ENCODE data around the gene IGF1R. TPM values are rescaled to one million over a fixed set of nuclear protein-coding genes. Genes with fewer than 3 reads are reported as not detected.

The IGF1R gene
- total and polyA plus RNA-seq, 2 of the 13 experiments (the other 11 are each of a cell fraction or from before 2014, with no cell fraction given) = 15.9 to 18.4 TPM

DNA sequence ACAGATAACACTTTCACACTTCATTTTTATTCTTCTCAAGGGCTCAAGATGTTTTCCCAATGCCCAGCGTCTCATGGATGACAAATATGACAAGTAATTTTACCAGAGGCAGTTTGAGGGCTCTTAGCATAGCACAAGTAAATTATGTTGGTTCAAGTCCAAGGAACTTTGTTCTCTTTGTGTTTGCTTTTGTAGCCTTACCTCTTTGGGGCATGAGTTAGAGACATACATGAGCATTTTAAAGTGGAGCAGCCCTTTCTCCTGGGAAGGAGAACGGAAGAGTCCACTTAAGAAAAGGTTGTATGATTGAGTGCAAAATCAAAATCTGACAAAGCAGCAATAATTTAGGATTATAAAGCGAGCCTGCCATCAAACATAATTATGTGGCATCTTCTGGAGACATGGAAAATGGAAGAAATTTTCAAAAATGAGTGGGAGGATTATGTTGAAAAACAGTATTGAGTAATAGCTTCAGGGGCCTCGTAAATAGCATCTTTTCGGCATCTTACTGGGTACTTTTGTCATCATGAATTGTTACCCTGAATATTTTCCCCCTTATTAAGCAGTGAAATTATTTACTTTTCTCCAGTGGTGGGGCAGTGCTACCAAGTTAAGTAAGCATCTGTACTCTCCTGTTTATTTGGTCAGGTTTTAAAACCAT, 293.4 kb downstream of the IGF1R start:
- Histone ChIP-seq H3K4me2 (ENCODE audit: low read depth, low read length) (no peak overlapping the region), H3K4me3 (replicated peaks in 1 of 3; ENCODE audit: insufficient read depth in 1 of 3, low read depth in 2 of 3, low read length in 3 of 3) (no peak overlapping the region), H3K4me1 (ENCODE audit: insufficient read depth, low read length) (peaks cover 15% of the 10 kb centered on the region), H4K20me1 (ENCODE audit: insufficient read depth, low read length) (no peaks in the 10 kb centered on the region; the same call in 1 of the 2 replicates), H3K79me2 (ENCODE audit: insufficient read depth, low read length) (no peaks in the 10 kb centered on the region), H2AFZ (ENCODE audit: low read length) (no peak overlapping the region), H3K27ac (ENCODE audit: extremely low read length, insufficient read depth, low read length) (no peak overlapping the region), H3K36me3 (replicated peaks in 1 of 2; ENCODE audit: control insufficient read depth in 1 of 2, insufficient read depth in 2 of 2, low read length in 2 of 2) (peaks cover 30 to 88% of the 10 kb centered on the region in 2 experiments), H3K9ac (ENCODE audit: insufficient read depth, low read depth, low read length) (no peak overlapping the region), H3K27me3 (ENCODE audit: control insufficient read depth in 1 of 2, insufficient read depth in 2 of 2, low read length in 2 of 2) (no peaks in the 10 kb centered on the region), H3K9me3 (ENCODE audit: low read length) (no peaks in the 10 kb centered on the region)
- intact Hi-C loops (cut with micrococcal nuclease; ENCODE audit: unreplicated experiment) = no loop called here
- TF ChIP-seq RFX5 (IDR thresholded peaks at IDR 0.05; ENCODE audit: low read depth, low read length) (no peak), ZNF446 (CRISPR knock-in tag; IDR thresholded peaks at IDR 0.05) (no peak), ZFP41 (CRISPR knock-in tag; IDR thresholded peaks at IDR 0.05; ENCODE audit: borderline replicate concordance) (no peak), CREB1 (IDR thresholded peaks at IDR 0.05) (peak; percentile 38; the same call in 1 of the 2 replicates), CREB1 (CRISPR knock-in tag; IDR thresholded peaks at IDR 0.05) (no peak), CREBL2 (CRISPR knock-in tag; IDR thresholded peaks at IDR 0.05; ENCODE audit: borderline replicate concordance) (no peak)
- TF ChIP-seq, protein P1, sequence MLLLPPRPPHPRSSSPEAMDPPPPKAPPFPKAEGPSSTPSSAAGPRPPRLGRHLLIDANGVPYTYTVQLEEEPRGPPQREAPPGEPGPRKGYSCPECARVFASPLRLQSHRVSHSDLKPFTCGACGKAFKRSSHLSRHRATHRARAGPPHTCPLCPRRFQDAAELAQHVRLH (CRISPR knock-in tag; IDR thresholded peaks at IDR 0.05; ENCODE audit: borderline replicate concordance, low read depth) = no peak
- ChIA-PET CTCF (ENCODE audit: low intra/inter-chr PET ratio, low total read pairs) (no interaction called here), POLR2A (no interaction called here)
- 80% methylated on average over 5 of the region's 5 CpGs for WGBS (ENCODE audit: low lambda C conversion rate)
- no peak for DNase-seq (ENCODE audit: low spot score)
- ATAC-seq = no peak
- BruUV-seq (replicated peaks) = no TSS peak
- FAIRE-seq = peak; percentile 32
- in situ Hi-C loops (cut with HindIII; ENCODE audit: extremely low pct_ligation_motif_present, low pct_unique_long_range_greater_than_20kb) = no loop called here

GRCh38 chr15:98942431-98942830, 294.1 kb downstream of the IGF1R start:
- DNase-seq (ENCODE audit: low spot score) (no peak), ATAC-seq (no peak), FAIRE-seq (no peak)
- Histone ChIP-seq H4K20me1 (ENCODE audit: insufficient read depth, low read length) (no peaks in the 10 kb centered on the region; the same call in 1 of the 2 replicates), H3K36me3 (replicated peaks in 1 of 2; ENCODE audit: control insufficient read depth in 1 of 2, insufficient read depth in 2 of 2, low read length in 2 of 2) (peaks cover 30 to 89% of the 10 kb centered on the region in 2 experiments), H3K4me1 (ENCODE audit: insufficient read depth, low read length) (peaks cover 15% of the 10 kb centered on the region), H3K4me3 (replicated peaks in 1 of 3; ENCODE audit: insufficient read depth in 1 of 3, low read depth in 2 of 3, low read length in 3 of 3) (no peak overlapping the region), H3K27ac (ENCODE audit: extremely low read length, insufficient read depth, low read length) (no peak overlapping the region), H3K9me3 (ENCODE audit: low read length) (no peaks in the 10 kb centered on the region), H3K9ac (ENCODE audit: insufficient read depth, low read depth, low read length) (no peak overlapping the region), H2AFZ (ENCODE audit: low read length) (no peak overlapping the region), H3K4me2 (ENCODE audit: low read depth, low read length) (no peak overlapping the region), H3K27me3 (ENCODE audit: control insufficient read depth in 1 of 2, insufficient read depth in 2 of 2, low read length in 2 of 2) (no peaks in the 10 kb centered on the region), H3K79me2 (ENCODE audit: insufficient read depth, low read length) (no peaks in the 10 kb centered on the region)
- POLR2A ChIA-PET = no interaction called here
- intact Hi-C loops (cut with micrococcal nuclease; ENCODE audit: unreplicated experiment) = no loop called here
- in situ Hi-C loops (cut with HindIII; ENCODE audit: extremely low pct_ligation_motif_present, low pct_unique_long_range_greater_than_20kb) = no loop called here
- 97% methylated on average over 7 of the region's 7 CpGs for WGBS (ENCODE audit: low lambda C conversion rate)
- BruUV-seq (replicated peaks) = no TSS peak
- CTCF ChIA-PET (ENCODE audit: low intra/inter-chr PET ratio, low total read pairs) = no interaction called here
- no peak for TF ChIP-seq SNAPC2 (CRISPR knock-in tag; IDR thresholded peaks at IDR 0.05)
- no peak for TF ChIP-seq ZNF205 (CRISPR knock-in tag; IDR thresholded peaks at IDR 0.05)
- TF ChIP-seq SRSF9 (IDR thresholded peaks at IDR 0.05; ENCODE audit: borderline replicate concordance, insufficient read depth, low read depth, low read length, poor library complexity, severe bottlenecking) = no peak
- no peak for TF ChIP-seq HMGA1 (CRISPR knock-in tag; conservative IDR thresholded peaks at IDR 0.05)
- no peak for TF ChIP-seq ZNF749 (CRISPR knock-in tag; IDR thresholded peaks at IDR 0.05; ENCODE audit: borderline replicate concordance)
- no peak for TF ChIP-seq TARDBP (CRISPR knock-in tag; IDR thresholded peaks at IDR 0.05)
- TF ChIP-seq, protein P2, sequence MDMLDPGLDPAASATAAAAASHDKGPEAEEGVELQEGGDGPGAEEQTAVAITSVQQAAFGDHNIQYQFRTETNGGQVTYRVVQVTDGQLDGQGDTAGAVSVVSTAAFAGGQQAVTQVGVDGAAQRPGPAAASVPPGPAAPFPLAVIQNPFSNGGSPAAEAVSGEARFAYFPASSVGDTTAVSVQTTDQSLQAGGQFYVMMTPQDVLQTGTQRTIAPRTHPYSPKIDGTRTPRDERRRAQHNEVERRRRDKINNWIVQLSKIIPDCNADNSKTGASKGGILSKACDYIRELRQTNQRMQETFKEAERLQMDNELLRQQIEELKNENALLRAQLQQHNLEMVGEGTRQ (IDR thresholded peaks at IDR 0.05; ENCODE audit: low read depth, low read length) = no peak
- TF ChIP-seq, protein P2 (CRISPR knock-in tag; IDR thresholded peaks at IDR 0.05; ENCODE audit: borderline replicate concordance) = no peak
- TF ChIP-seq ZNF660 (CRISPR knock-in tag; IDR thresholded peaks at IDR 0.05; ENCODE audit: borderline replicate concordance, low read depth) = no peak
- TF ChIP-seq FOXC1 (CRISPR knock-in tag; IDR thresholded peaks at IDR 0.05; ENCODE audit: borderline replicate concordance) = no peak
